Caco-2 (cell line): ENCODE results near the gene LY6G6C. TPM values are rescaled to one million over a fixed set of nuclear protein-coding genes. Genes with fewer than 3 reads are reported as not detected.
A peak's percentile ranks its signal among the peaks of the same experiment; 100 is the strongest.

Experiments
- BruUV-seq: library from RNA; stranded (reverse); fragments of 400-500 nt; replicated peaks from 2 replicates; lab custom pipeline; 2021; lab: Mats Ljungman, UMichigan
- CTCF ChIA-PET: fragments of 300-600 bp; sonication (Branson Sonifier 250); formaldehyde crosslinking; loops from one replicate; lab custom pipeline; 2022; ENCODE audit warnings: antibody characterized with exemption; lab: Charles Lee
- POLR2A ChIA-PET: fragments of 300-600 bp; sonication (Branson Sonifier 250); formaldehyde crosslinking; loops from one replicate; lab custom pipeline; 2022; ENCODE audit warnings: antibody characterized with exemption; lab: Charles Lee
- DNase-seq, 2 experiments: peaks; one replicate each; pipeline versions ENCODE4 v3.0.0 to v3.0.0-alpha.2; 2020 to 2022
- H3K27me3 ChIP-seq: replicated peaks from 2 replicates; pipeline ENCODE4 v1.6.0; 2011; ENCODE audit warnings: low read length; ENCODE audit not compliant: control insufficient read depth, insufficient read depth
- H3K36me3 ChIP-seq: 2 replicates; pipeline ENCODE4 v1.5.1; 2011; ENCODE audit warnings: low read length; ENCODE audit not compliant: control insufficient read depth, insufficient read depth
- H3K4me1 ChIP-seq: fragments of 250-450 bp; sonication (Bioruptor Pico); 2 replicates; pipeline ENCODE4 v1.5.1; 2020; ENCODE audit warnings: mild to moderate bottlenecking
- H3K4me3 ChIP-seq: 2 replicates; pipeline ENCODE4 v1.5.1; 2011; ENCODE audit warnings: low read depth, mild to moderate bottlenecking, control low read depth, low read length
- H3K9me3 ChIP-seq: fragments of 250-450 bp; sonication (Bioruptor Pico); 2 replicates; pipeline ENCODE4 v1.5.1; 2020; ENCODE audit warnings: mild to moderate bottlenecking, moderate library complexity
- H3K27ac Mint-ChIP-seq: one replicate; pipeline ENCODE4 v1.8.0; 2022; ENCODE audit warnings: mixed read lengths; ENCODE audit not compliant: unreplicated experiment
- H3K27me3 Mint-ChIP-seq: one replicate; pipeline ENCODE4 v1.8.0; 2022; ENCODE audit warnings: mixed read lengths; ENCODE audit not compliant: insufficient read depth, unreplicated experiment
- H3K36me3 Mint-ChIP-seq: one replicate; pipeline ENCODE4 v1.8.0; 2022; ENCODE audit warnings: mild to moderate bottlenecking, mixed read lengths; ENCODE audit not compliant: insufficient read depth, unreplicated experiment
- H3K4me1 Mint-ChIP-seq: one replicate; pipeline ENCODE4 v1.8.0; 2022; ENCODE audit warnings: low read depth, mixed read lengths; ENCODE audit not compliant: unreplicated experiment
- H3K4me3 Mint-ChIP-seq: one replicate; pipeline ENCODE4 v1.8.0; 2022; ENCODE audit warnings: mild to moderate bottlenecking, moderate library complexity, mixed read lengths; ENCODE audit not compliant: unreplicated experiment
- H3K9me3 Mint-ChIP-seq: one replicate; pipeline ENCODE4 v1.8.0; 2022; ENCODE audit warnings: mixed read lengths; ENCODE audit not compliant: unreplicated experiment
- CTCF ChIP-seq, 2 experiments: fragments of 200-600 bp in 1 of 2; IDR thresholded peaks; 1 replicate in 1 of 2; 2 replicates in 1 of 2; pipeline versions ENCODE4 v1.5.1 to v1.8.0; 2011 to 2022; ENCODE audit warnings: antibody characterized with exemption in 1 of 2, control low read depth in 1 of 2, inconsistent platforms in 1 of 2, low read depth in 1 of 2, low read length in 1 of 2, mild to moderate bottlenecking in 1 of 2, moderate library complexity in 1 of 2; ENCODE audit not compliant: insufficient read depth in 1 of 2, severe bottlenecking in 1 of 2, unreplicated experiment in 1 of 2
- intact Hi-C: fragments of 100-400 bp; cut with micrococcal nuclease; formaldehyde crosslinking; loops from one replicate; pipeline ENCODE4 v1.10.0; 2022; ENCODE audit not compliant: unreplicated experiment
- total RNA-seq: library from RNA; stranded (reverse); gene quantifications from 2 replicates; pipeline ENCODE4 v1.2.3, GENCODE V29; 2022

Gene LY6G6C
- total RNA-seq, 1 experiment from 2014 or later, result 0.88 TPM

- Mint-ChIP-seq H3K4me1 (peaks cover 17% of the 10 kb centered on the region), H3K36me3 (peaks cover 20% of the 10 kb centered on the region), H3K4me3 (peak within 1 kb of the TSS; percentile 76), H3K27ac (peak within 1 kb of the TSS; percentile 54), H3K27me3 (no peaks in the 10 kb centered on the region), H3K9me3 (no peaks in the 10 kb centered on the region)
- Histone ChIP-seq H3K4me1 (peaks cover 25% of the 10 kb centered on the region), H3K27me3 (no peaks in the 10 kb centered on the region), H3K36me3 (no peaks in the 10 kb centered on the region), H3K9me3 (no peaks in the 10 kb centered on the region), H3K4me3 (peak within 1 kb of the TSS; percentile 49)
- intact Hi-C loops, result loop anchor here (1.0 to 2.0 kb wide), 5 partner anchors 22 to 183 kb away; partner anchors contain the start of genes ABHD16A and DDAH2
- CTCF ChIA-PET, result interaction anchor here (0.6 to 2.3 kb wide), 20 partner anchors 10 to 183 kb away, joined by 3 to 18 read pairs (median 4); partner anchors contain the start of genes ABHD16A, CLIC1, CSNK2B and HSPA1B
- POLR2A ChIA-PET, result interaction anchor here (1.0 kb wide), 2 partner anchors 57 to 135 kb away, joined by 3 read pairs; partner anchors contain the start of gene HSPA1L
- BruUV-seq, result no TSS peak
- peak; percentile 85 to 87 for DNase-seq
- peak; percentile 66 to 81 for TF ChIP-seq CTCF (IDR thresholded peaks at IDR 0.05; ENCODE audit: insufficient read depth in 1 of 2, low read depth in 1 of 2, low read length in 1 of 2, severe bottlenecking in 1 of 2, unreplicated experiment in 1 of 2)
Observed at GRCh38 chr6:31680226-31681134, 41.1 kb downstream of the LY6G6C start, which contains the start of gene LY6G5C. Gene LY6G5C, minus strand, starts transcription at chr6:31681067. Its CDS starts 694 bp downstream, at chr6:31680373.

GRCh38 chr6:31677955-31678354 is 43.6 kb downstream of the LY6G6C start:
- peaks cover 14% of the 10 kb centered on the region for H3K4me1 ChIP-seq
- no peaks in the 10 kb centered on the region for H3K27me3 ChIP-seq
- H3K27me3 Mint-ChIP-seq, result no peaks in the 10 kb centered on the region
- intact Hi-C loops, result no loop called here
- TF ChIP-seq CTCF (IDR thresholded peaks at IDR 0.05; ENCODE audit: insufficient read depth in 1 of 2, low read depth in 1 of 2, low read length in 1 of 2, severe bottlenecking in 1 of 2, unreplicated experiment in 1 of 2), result no peak
- H3K9me3 Mint-ChIP-seq, result no peaks in the 10 kb centered on the region
- peaks cover 11% of the 10 kb centered on the region for H3K4me1 Mint-ChIP-seq
- H3K4me3 ChIP-seq, result no peak overlapping the region
- H3K4me3 Mint-ChIP-seq, result no peak overlapping the region
- no peaks in the 10 kb centered on the region for H3K9me3 ChIP-seq
- DNase-seq, result no peak
- ChIA-PET POLR2A (no interaction called here), CTCF (no interaction called here)
- no peaks in the 10 kb centered on the region; the same call in 1 of the 2 replicates for H3K36me3 ChIP-seq
- H3K36me3 Mint-ChIP-seq, result peaks cover 18% of the 10 kb centered on the region
- BruUV-seq, result no TSS peak
- H3K27ac Mint-ChIP-seq, result no peak overlapping the region

GRCh38 chr6:31676904-31677303 is 44.6 kb downstream of the LY6G6C start:
- POLR2A ChIA-PET, result no interaction called here
- no peaks in the 10 kb centered on the region for H3K27me3 Mint-ChIP-seq
- H3K36me3 ChIP-seq, result no peaks in the 10 kb centered on the region; the same call in 1 of the 2 replicates
- H3K4me1 ChIP-seq, result peaks cover 8% of the 10 kb centered on the region
- intact Hi-C loops, result no loop called here
- H3K4me1 Mint-ChIP-seq, result peaks cover 10% of the 10 kb centered on the region
- no peak for TF ChIP-seq CTCF (IDR thresholded peaks at IDR 0.05; ENCODE audit: insufficient read depth in 1 of 2, low read depth in 1 of 2, low read length in 1 of 2, severe bottlenecking in 1 of 2, unreplicated experiment in 1 of 2)
- no TSS peak for BruUV-seq
- H3K4me3 Mint-ChIP-seq, result no peak overlapping the region
- no peaks in the 10 kb centered on the region for H3K27me3 ChIP-seq
- H3K9me3 Mint-ChIP-seq, result no peaks in the 10 kb centered on the region
- peak overlapping the region; percentile 63 for H3K27ac Mint-ChIP-seq
- DNase-seq, result no peak
- H3K9me3 ChIP-seq, result no peaks in the 10 kb centered on the region
- peaks cover 25% of the 10 kb centered on the region for H3K36me3 Mint-ChIP-seq
- no peak overlapping the region for H3K4me3 ChIP-seq
- CTCF ChIA-PET, result no interaction called here
